ENCODE measurements around the gene TTLL3. TPM values are rescaled to one million over a fixed set of nuclear protein-coding genes. Genes with fewer than 3 reads are reported as not detected.
"Not testable (repeated sequence)": the region's sequence is repeated elsewhere in the genome, so short reads cannot be mapped to it uniquely, and the experiment has no call there.

The TTLL3 gene
- total RNA-seq = 10 to 100 TPM; 22.7 to 23.8 TPM

- peaks cover 27% of the 10 kb centered on the region for H3K36me3 Mint-ChIP-seq
Measured at GRCh38 chr3:9809615-9810432, at the start of gene TTLL3. Gene TTLL3 (plus strand): TSS chr3:9810262. CDS start chr3:9810662, 400 bp downstream.

GRCh38 chr3:9760779-9761505 lies 49.1 kb upstream of the TTLL3 start:
- DNase-seq = no peak
- H3K9me3 Mint-ChIP-seq = no peaks in the 10 kb centered on the region
- H3K27ac Mint-ChIP-seq = no peak overlapping the region
- no peaks in the 10 kb centered on the region for H3K27me3 Mint-ChIP-seq
- peaks cover 29% of the 10 kb centered on the region for H3K36me3 Mint-ChIP-seq
- H3K4me1 Mint-ChIP-seq = no peaks in the 10 kb centered on the region
- H3K4me3 Mint-ChIP-seq = no peak overlapping the region

More at GRCh38 chr3:9809615-9810432, at the start of gene TTLL3:
- H3K27ac Mint-ChIP-seq = peak within 1 kb of the TSS; percentile 91
- no peaks in the 10 kb centered on the region for H3K9me3 Mint-ChIP-seq
- peak; percentile 49 for DNase-seq
- H3K27me3 Mint-ChIP-seq = no peaks in the 10 kb centered on the region
- H3K4me3 Mint-ChIP-seq = peak within 1 kb of the TSS; percentile 84
- H3K4me1 Mint-ChIP-seq = peaks cover 31% of the 10 kb centered on the region

- no peak for DNase-seq
- Mint-ChIP-seq H3K9me3 (no peaks in the 10 kb centered on the region), H3K4me1 (peaks cover 2% of the 10 kb centered on the region), H3K27me3 (no peaks in the 10 kb centered on the region), H3K27ac (no peak overlapping the region), H3K4me3 (no peak overlapping the region), H3K36me3 (peaks cover 25% of the 10 kb centered on the region)
Measured at GRCh38 chr3:9761919-9762318, 48.1 kb upstream of the TTLL3 start.

- H3K36me3 Mint-ChIP-seq = peaks cover 22% of the 10 kb centered on the region
- H3K4me3 Mint-ChIP-seq = no peak overlapping the region
- DNase-seq = no peak
- no peaks in the 10 kb centered on the region for H3K27me3 Mint-ChIP-seq
- no peak overlapping the region for H3K27ac Mint-ChIP-seq
- H3K4me1 Mint-ChIP-seq = peaks cover 2% of the 10 kb centered on the region
- no peaks in the 10 kb centered on the region for H3K9me3 Mint-ChIP-seq
Measured at GRCh38 chr3:9762871-9763270, 47.2 kb upstream of the TTLL3 start.

- H3K27me3 Mint-ChIP-seq = peaks cover 6% of the 10 kb centered on the region
- no peak overlapping the region for H3K4me3 Mint-ChIP-seq
- DNase-seq = no peak
- H3K4me1 Mint-ChIP-seq = peaks cover 10% of the 10 kb centered on the region
- H3K27ac Mint-ChIP-seq = no peak overlapping the region
- H3K36me3 Mint-ChIP-seq = peaks cover 10% of the 10 kb centered on the region
- no peaks in the 10 kb centered on the region for H3K9me3 Mint-ChIP-seq
Measured at GRCh38 chr3:9765865-9766264, 44.2 kb upstream of the TTLL3 start.

- peaks cover 8% of the 10 kb centered on the region for H3K27me3 Mint-ChIP-seq
- DNase-seq = no peak
- H3K9me3 Mint-ChIP-seq = no peaks in the 10 kb centered on the region
- peaks cover 10% of the 10 kb centered on the region for H3K4me1 Mint-ChIP-seq
- no peak overlapping the region for H3K27ac Mint-ChIP-seq
- H3K36me3 Mint-ChIP-seq = peaks cover 7% of the 10 kb centered on the region
- no peak overlapping the region for H3K4me3 Mint-ChIP-seq
Measured at GRCh38 chr3:9767418-9767817, 42.6 kb upstream of the TTLL3 start.

GRCh38 chr3:9768141-9768775 lies 41.8 kb upstream of the TTLL3 start:
- H3K27ac Mint-ChIP-seq = peak overlapping the region; percentile 1
- peaks cover 10% of the 10 kb centered on the region for H3K4me1 Mint-ChIP-seq
- H3K27me3 Mint-ChIP-seq = peaks cover 8% of the 10 kb centered on the region
- no peak for DNase-seq
- peaks cover 7% of the 10 kb centered on the region for H3K36me3 Mint-ChIP-seq
- no peak overlapping the region for H3K4me3 Mint-ChIP-seq
- H3K9me3 Mint-ChIP-seq = no peaks in the 10 kb centered on the region

- H3K4me3 Mint-ChIP-seq = peak overlapping the region; percentile 75
- no peak overlapping the region for H3K27ac Mint-ChIP-seq
- no peak for DNase-seq
- peaks cover 10% of the 10 kb centered on the region for H3K4me1 Mint-ChIP-seq
- H3K36me3 Mint-ChIP-seq = peaks cover 7% of the 10 kb centered on the region
- no peaks in the 10 kb centered on the region for H3K9me3 Mint-ChIP-seq
- H3K27me3 Mint-ChIP-seq = peaks cover 8% of the 10 kb centered on the region
Measured at GRCh38 chr3:9769012-9769411, 41.0 kb upstream of the TTLL3 start.

- no peaks in the 10 kb centered on the region for H3K9me3 Mint-ChIP-seq
- H3K4me1 Mint-ChIP-seq = peaks cover 10% of the 10 kb centered on the region
- peak; percentile 80 for DNase-seq
- peak within 1 kb of the TSS; percentile 60 for H3K27ac Mint-ChIP-seq
- peak within 1 kb of the TSS; percentile 75 for H3K4me3 Mint-ChIP-seq
- H3K36me3 Mint-ChIP-seq = peaks cover 7% of the 10 kb centered on the region
- H3K27me3 Mint-ChIP-seq = peaks cover 8% of the 10 kb centered on the region
Measured at GRCh38 chr3:9769426-9770275, 40.4 kb upstream of the TTLL3 start, which contains the start of gene CAMK1. Gene CAMK1 (minus strand): TSS chr3:9769947. CDS start chr3:9767749, 2,198 bp downstream.

- Mint-ChIP-seq H3K9me3 (no peaks in the 10 kb centered on the region), H3K27me3 (peaks cover 8% of the 10 kb centered on the region), H3K27ac (no peak overlapping the region), H3K4me1 (peaks cover 10% of the 10 kb centered on the region), H3K36me3 (peaks cover 3% of the 10 kb centered on the region), H3K4me3 (peak overlapping the region; percentile 72)
- no peak for DNase-seq
Measured at GRCh38 chr3:9770276-9770812, 39.7 kb upstream of the TTLL3 start.

GRCh38 chr3:9771007-9771406 lies 39.1 kb upstream of the TTLL3 start:
- H3K9me3 Mint-ChIP-seq, H3K27ac Mint-ChIP-seq, H3K27me3 Mint-ChIP-seq, H3K36me3 Mint-ChIP-seq, DNase-seq: not testable (repeated sequence)
- Mint-ChIP-seq H3K4me3 (peak overlapping the region; percentile 72), H3K4me1 (peaks cover 13% of the 10 kb centered on the region)

GRCh38 chr3:9776896-9777693 lies 33.0 kb upstream of the TTLL3 start:
- H3K27ac Mint-ChIP-seq = peak overlapping the region; percentile 91
- no peak for DNase-seq
- peaks cover 22% of the 10 kb centered on the region for H3K36me3 Mint-ChIP-seq
- peaks cover 3% of the 10 kb centered on the region for H3K9me3 Mint-ChIP-seq
- H3K4me3 Mint-ChIP-seq = peak overlapping the region; percentile 24
- H3K27me3 Mint-ChIP-seq = no peaks in the 10 kb centered on the region
- H3K4me1 Mint-ChIP-seq = peaks cover 54% of the 10 kb centered on the region

GRCh38 chr3:9777694-9778021 lies 32.4 kb upstream of the TTLL3 start:
- peaks cover 3% of the 10 kb centered on the region for H3K9me3 Mint-ChIP-seq
- H3K36me3 Mint-ChIP-seq = peaks cover 28% of the 10 kb centered on the region
- H3K4me1 Mint-ChIP-seq = peaks cover 56% of the 10 kb centered on the region
- no peaks in the 10 kb centered on the region for H3K27me3 Mint-ChIP-seq
- H3K4me3 Mint-ChIP-seq = peak overlapping the region; percentile 24
- peak; percentile 15 for DNase-seq
- H3K27ac Mint-ChIP-seq = peak overlapping the region; percentile 91
